ENCODE results near the gene P4HTM.

Gene P4HTM

GRCh38 chr3:49028298-49028672 lies 38.2 kb downstream of the P4HTM start:
- TF ChIP-seq ZNF664 (tag by site-specific recombination; IDR thresholded peaks at IDR 0.05) = no peak
- ChIA-PET POLR2A (interaction anchor here (1.6 to 1.9 kb wide), 4 partner anchors 8 to 441 kb away, joined by 5 to 28 read pairs (median 14); partner anchors contain the start of genes QRICH1 and WDR6), CTCF (interaction anchor here (1.1 kb wide), 1 partner anchor 41 kb away, joined by 3 read pairs; no protein-coding TSS in a partner anchor)
- Histone ChIP-seq H3K36me3 (ENCODE audit: control insufficient read depth in 2 of 2, insufficient read depth in 1 of 2, low read length in 2 of 2) (peaks cover 0 to 91% of the 10 kb centered on the region in 2 experiments; a peak in 2 of 3 replicates), H3K4me3 (ENCODE audit: low read depth, low read length) (peak overlapping the region; percentile 83), H3K27ac (ENCODE audit: extremely low read depth, low read depth, low read length) (no peak overlapping the region; the same call in 1 of the 2 replicates), H3K9me3 (ENCODE audit: control insufficient read depth, insufficient read depth, low read depth, low read length) (no peaks in the 10 kb centered on the region), H3K4me1 (ENCODE audit: control insufficient read depth, insufficient read depth, low read length) (no peaks in the 10 kb centered on the region)

- peak within 1 kb of the TSS; percentile 58 for H3K27ac ChIP-seq (ENCODE audit: extremely low read depth, low read depth, low read length)
- peak within 1 kb of the TSS; percentile 83 for H3K4me3 ChIP-seq (ENCODE audit: low read depth, low read length)
- H3K4me1 ChIP-seq (ENCODE audit: control insufficient read depth, insufficient read depth, low read length) = no peaks in the 10 kb centered on the region
- H3K36me3 ChIP-seq (ENCODE audit: control insufficient read depth in 2 of 2, insufficient read depth in 1 of 2, low read length in 2 of 2) = peaks cover 5 to 89% of the 10 kb centered on the region in 2 experiments; a peak in 2 of 3 replicates
- POLR2A ChIA-PET = interaction anchor here (0.6 to 1.9 kb wide), 25 partner anchors 8 to 642 kb away, joined by 3 to 28 read pairs (median 3); partner anchors contain the start of genes DALRD3, KLHDC8B, LAMB2 and P4HTM
- no peaks in the 10 kb centered on the region for H3K9me3 ChIP-seq (ENCODE audit: control insufficient read depth, insufficient read depth, low read depth, low read length)
- CTCF ChIA-PET = interaction anchor here (0.5 to 1.1 kb wide), 3 partner anchors 41 to 63 kb away, joined by 3 to 5 read pairs (median 3); no protein-coding TSS in a partner anchor
- no peak for TF ChIP-seq ZFP41 (tag by site-specific recombination; IDR thresholded peaks at IDR 0.05; ENCODE audit: borderline replicate concordance)
- TF ChIP-seq IKZF3 (tag by site-specific recombination; IDR thresholded peaks at IDR 0.05) = no peak
- TF ChIP-seq ZNF488 (tag by site-specific recombination; IDR thresholded peaks at IDR 0.05) = no peak
- TF ChIP-seq ZNF510 (tag by site-specific recombination; IDR thresholded peaks at IDR 0.05; ENCODE audit: insufficient replicate concordance) = no peak
- TF ChIP-seq ZNF112 (tag by site-specific recombination; IDR thresholded peaks at IDR 0.05) = no peak
- TF ChIP-seq ZNF473 (tag by site-specific recombination; IDR thresholded peaks at IDR 0.05) = no peak
- peak; percentile 70 for TF ChIP-seq YY2 (tag by site-specific recombination; IDR thresholded peaks at IDR 0.05)
- TF ChIP-seq ZNF513 (tag by site-specific recombination; IDR thresholded peaks at IDR 0.05) = 0 out of 2 replicates have a peak, but pooled peaks have one; percentile 30
- no peak; the same call in 1 of the 2 replicates for TF ChIP-seq ZEB2 (tag by site-specific recombination; IDR thresholded peaks at IDR 0.05)
- no peak for TF ChIP-seq ZNF114 (tag by site-specific recombination; IDR thresholded peaks at IDR 0.05)
- 0 out of 2 replicates have a peak, but pooled peaks have one; percentile 39 for TF ChIP-seq ZBTB8A (tag by site-specific recombination; IDR thresholded peaks at IDR 0.05)
- TF ChIP-seq PRDM4 (tag by site-specific recombination; IDR thresholded peaks at IDR 0.05) = 0 out of 2 replicates have a peak, but pooled peaks have one; percentile 22
- TF ChIP-seq SCRT2 (tag by site-specific recombination; IDR thresholded peaks at IDR 0.05) = no peak
- peak; percentile 71 for TF ChIP-seq ZNF600 (tag by site-specific recombination; IDR thresholded peaks at IDR 0.05)
- no peak for TF ChIP-seq ZNF416 (tag by site-specific recombination; IDR thresholded peaks at IDR 0.05)
- no peak for TF ChIP-seq ZNF16 (tag by site-specific recombination; IDR thresholded peaks at IDR 0.05; ENCODE audit: low read depth)
- TF ChIP-seq ZBTB7A (tag by site-specific recombination; IDR thresholded peaks at IDR 0.05; ENCODE audit: low read depth) = peak; percentile 64; the same call in 1 of the 2 replicates
- peak; percentile 84 for TF ChIP-seq ZFP37 (tag by site-specific recombination; IDR thresholded peaks at IDR 0.05)
- TF ChIP-seq ZNF48 (tag by site-specific recombination; IDR thresholded peaks at IDR 0.05) = 0 out of 2 replicates have a peak, but pooled peaks have one; percentile 67
- peak; percentile 48 for TF ChIP-seq CTCF (tag by site-specific recombination; IDR thresholded peaks at IDR 0.05)
- TF ChIP-seq ZNF239 (tag by site-specific recombination; IDR thresholded peaks at IDR 0.05) = 0 out of 2 replicates have a peak, but pooled peaks have one; percentile 35
- no peak for TF ChIP-seq ZNF514 (tag by site-specific recombination; IDR thresholded peaks at IDR 0.05)
- no peak for TF ChIP-seq ZNF221 (tag by site-specific recombination; IDR thresholded peaks at IDR 0.05; ENCODE audit: borderline replicate concordance)
- TF ChIP-seq ZNF785 (tag by site-specific recombination; IDR thresholded peaks at IDR 0.05) = 0 out of 2 replicates have a peak, but pooled peaks have one; percentile 52
- peak; percentile 48; the same call in 1 of the 2 replicates for TF ChIP-seq ZNF580 (tag by site-specific recombination; IDR thresholded peaks at IDR 0.05)
- no peak for TF ChIP-seq PRDM1 (tag by site-specific recombination; IDR thresholded peaks at IDR 0.05)
Measured at GRCh38 chr3:49028673-49029562, 38.9 kb downstream of the P4HTM start, which contains the start of gene IMPDH2. TSS of gene IMPDH2 (minus strand) at chr3:49029398. CDS start at chr3:49029350, 48 bp downstream.

Measured in HEK293 (cell line).